Activated CD8-positive, alpha-beta memory T cell treated with anti-CD3 and anti-CD28 coated beads, Interleukin-2, amount 50 U/mL, for 1 hour (primary cell): ENCODE results near the gene ACP7.

Experiments used
- DNase-seq: peaks from one replicate; pipeline ENCODE4 v3.0.0-alpha.2; 2020; ENCODE audit errors: extremely low read depth

ACP7 gene

GRCh38 chr19:39148939-39149529 is 64.9 kb downstream of the ACP7 start:
- DNase-seq, result no peak

GRCh38 chr19:39150235-39150634 is 66.1 kb downstream of the ACP7 start:
- DNase-seq, result no peak

GRCh38 chr19:39150807-39151600 is 66.8 kb downstream of the ACP7 start:
- DNase-seq, result no peak

GRCh38 chr19:39152066-39152465 is 67.9 kb downstream of the ACP7 start:
- DNase-seq, result no peak

- no peak for DNase-seq
Observed at GRCh38 chr19:39154100-39154628, 70.0 kb downstream of the ACP7 start.

GRCh38 chr19:39154629-39155100 is 70.5 kb downstream of the ACP7 start:
- DNase-seq, result no peak

GRCh38 chr19:39155114-39155700 is 71.0 kb downstream of the ACP7 start:
- DNase-seq, result no peak

GRCh38 chr19:39155741-39156140 is 71.6 kb downstream of the ACP7 start:
- no peak for DNase-seq

GRCh38 chr19:39156326-39157230 is 72.4 kb downstream of the ACP7 start:
- DNase-seq, result no peak

- DNase-seq, result no peak
Observed at GRCh38 chr19:39157275-39157996, 73.3 kb downstream of the ACP7 start.

- DNase-seq, result no peak
Observed at GRCh38 chr19:39157997-39158389, 73.8 kb downstream of the ACP7 start.

GRCh38 chr19:39158646-39159260 is 74.6 kb downstream of the ACP7 start:
- DNase-seq, result no peak

- DNase-seq, result no peak
Observed at GRCh38 chr19:39160523-39160861, 76.3 kb downstream of the ACP7 start.
